NOMO-1 (cell line): ENCODE data around the gene UCN3.

Experiments used
- DNase-seq, 2 experiments: peaks; one replicate each; lab custom pipeline; 2025; ENCODE audit not compliant: unreplicated experiment in 2 of 2; lab: John Stamatoyannopoulos, UW

The UCN3 gene

DNA sequence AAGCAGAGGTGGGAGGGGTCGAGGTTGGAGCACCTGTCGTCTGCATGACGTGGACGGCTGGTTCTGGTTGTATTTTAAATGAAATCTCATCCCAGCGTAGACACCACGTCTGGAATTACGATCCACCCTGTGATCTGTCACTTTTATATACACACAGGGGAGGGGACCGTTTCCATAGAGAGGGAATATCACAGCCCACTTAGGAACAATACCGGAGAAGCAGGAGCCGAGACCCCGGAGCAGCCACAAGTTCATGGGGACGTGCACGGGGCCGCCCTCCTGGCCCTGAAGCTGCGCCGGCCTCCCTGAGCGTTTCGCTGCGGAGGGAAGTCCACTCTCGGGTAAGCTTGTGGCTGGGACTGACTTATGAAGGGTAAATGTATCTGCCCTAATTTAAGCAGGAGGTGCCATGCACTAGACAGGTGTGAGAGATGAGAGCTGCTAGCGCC, at the start of gene UCN3:
Gene UCN3 (plus strand): TSS at position 77 of the 449 bp plus-strand sequence. CDS start 8,755 bp downstream, outside the sequence.
- DNase-seq = no peak

DNA sequence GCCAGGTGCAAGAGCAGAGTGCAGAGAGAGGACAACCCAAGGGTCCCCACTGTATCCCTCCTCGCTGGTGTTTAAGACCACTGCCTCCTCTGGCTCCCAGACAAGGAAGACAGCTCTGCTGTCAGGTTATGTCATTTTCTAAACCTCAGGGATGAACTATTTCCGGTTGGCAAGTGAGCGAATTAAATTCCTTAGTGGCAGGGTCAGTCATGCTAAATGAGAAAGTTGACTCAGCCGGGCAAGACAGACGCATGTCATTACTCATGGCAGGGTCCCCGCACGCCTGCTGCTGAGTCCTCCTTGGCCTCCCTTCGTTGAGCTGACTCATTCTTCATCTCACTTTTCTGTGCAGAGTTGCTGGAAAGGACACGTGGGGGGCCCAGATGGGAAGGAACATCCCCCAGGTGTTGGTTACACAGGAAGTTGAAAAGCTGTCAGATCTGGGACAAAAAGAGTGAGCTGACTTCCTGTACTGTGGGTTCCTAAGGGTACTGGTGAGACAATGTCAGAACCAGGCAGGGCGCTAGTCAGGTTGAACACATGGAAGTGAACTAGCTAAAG, 47.1 kb upstream of the UCN3 start:
- DNase-seq = peak; percentile 13 to 25

DNA sequence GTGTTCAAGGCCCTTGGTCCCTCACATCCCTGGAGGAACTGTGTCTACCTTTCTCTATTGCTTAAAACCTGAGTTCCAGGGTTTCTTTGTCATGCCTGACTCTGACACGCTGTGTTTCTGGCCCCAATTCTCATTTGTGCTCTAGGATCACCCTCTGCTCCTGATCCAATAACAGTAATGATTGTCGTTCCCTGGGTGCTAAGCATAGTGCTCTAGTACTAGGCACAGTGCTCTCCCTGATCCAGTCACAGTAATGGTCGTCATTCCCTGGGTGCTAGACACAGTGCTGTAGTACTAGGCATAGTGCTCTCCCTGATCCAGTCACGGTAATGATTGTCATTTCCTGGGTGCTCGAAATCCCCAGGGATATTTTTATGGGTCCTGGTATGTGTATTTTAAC, 46.6 kb upstream of the UCN3 start:
- no peak for DNase-seq

DNA sequence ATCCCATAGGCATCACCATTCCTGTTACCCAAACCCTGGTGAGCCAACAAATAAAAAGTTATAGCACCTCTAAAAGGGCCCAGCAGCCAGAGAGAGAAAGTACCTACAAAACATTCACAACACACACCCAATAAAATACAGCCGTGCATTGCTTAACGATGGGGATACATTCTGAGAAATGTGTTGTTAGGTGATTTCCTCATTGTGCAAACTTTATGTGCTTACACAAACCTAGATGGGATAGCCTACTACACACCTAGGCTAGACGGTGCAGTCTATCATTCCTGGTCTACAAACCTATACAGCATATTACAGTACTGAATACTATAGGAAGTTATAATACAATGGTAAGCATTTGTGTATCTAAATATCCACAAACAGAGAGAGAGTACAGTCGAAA, 44.9 kb upstream of the UCN3 start:
- no peak for DNase-seq

- peak in 1 of 2 experiments; percentile 37 for DNase-seq
These were observed 43.5 kb upstream of the UCN3 start for GRCh38 chr10:5321273-5321672.

- DNase-seq = no peak
These were observed 41.3 kb upstream of the UCN3 start for GRCh38 chr10:5323446-5323845.

DNA sequence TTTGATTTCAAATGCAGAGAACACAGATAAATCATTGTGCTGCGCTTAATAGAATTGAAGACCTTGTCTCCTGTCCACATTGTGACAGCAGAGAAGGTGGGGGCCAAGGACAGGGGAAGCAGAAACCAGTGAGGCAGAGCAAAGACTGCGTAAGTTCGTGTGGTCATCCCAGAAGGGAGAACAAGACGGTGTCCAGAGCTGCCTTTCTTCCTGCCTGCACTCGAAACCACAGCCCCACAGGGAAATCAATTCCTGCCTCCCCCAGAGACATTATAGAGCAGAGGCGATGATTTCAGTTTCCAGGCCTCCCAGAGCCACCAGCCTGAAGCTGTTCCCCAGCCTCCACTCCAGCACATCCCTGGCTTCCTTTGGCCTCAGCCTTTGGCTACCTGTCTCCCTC, 39.7 kb upstream of the UCN3 start:
- no peak for DNase-seq

DNA sequence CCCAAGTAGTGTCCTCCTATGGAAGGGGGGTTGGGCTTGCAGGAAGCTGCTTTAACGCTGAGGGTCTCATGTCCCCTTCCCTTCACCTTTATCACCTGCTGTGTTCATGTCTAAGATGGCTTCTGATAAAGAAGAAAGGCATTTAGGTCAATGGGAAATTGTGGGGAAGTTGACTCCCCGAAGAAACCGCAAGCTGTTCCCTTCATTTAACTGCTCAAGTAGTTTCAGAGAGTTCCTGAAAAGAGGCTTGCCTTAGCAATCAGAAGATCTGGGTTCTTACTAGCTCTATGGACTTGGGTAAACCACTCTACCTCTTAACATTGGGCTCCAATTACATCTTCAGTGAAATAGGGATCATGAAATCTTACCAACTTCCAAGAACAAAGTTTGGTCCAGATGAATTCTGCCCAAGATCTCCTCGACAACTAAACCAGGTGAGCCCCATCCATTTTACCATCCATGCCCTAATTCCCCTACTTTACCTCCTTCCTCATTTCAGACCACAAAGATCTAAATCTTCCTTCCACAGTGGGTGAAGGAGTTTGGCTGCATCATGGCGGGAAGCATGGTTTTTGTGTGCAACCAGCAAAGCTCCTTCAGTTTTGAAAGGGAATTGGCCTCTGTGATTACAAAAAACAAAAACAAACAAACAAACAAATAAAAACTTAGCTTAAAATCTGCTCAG, 30.4 kb upstream of the UCN3 start:
- peak; percentile 49 to 83 for DNase-seq

GRCh38 chr10:5338010-5338409, 26.8 kb upstream of the UCN3 start:
- DNase-seq = no peak

GRCh38 chr10:5343092-5343491, 21.7 kb upstream of the UCN3 start:
- no peak for DNase-seq

DNA sequence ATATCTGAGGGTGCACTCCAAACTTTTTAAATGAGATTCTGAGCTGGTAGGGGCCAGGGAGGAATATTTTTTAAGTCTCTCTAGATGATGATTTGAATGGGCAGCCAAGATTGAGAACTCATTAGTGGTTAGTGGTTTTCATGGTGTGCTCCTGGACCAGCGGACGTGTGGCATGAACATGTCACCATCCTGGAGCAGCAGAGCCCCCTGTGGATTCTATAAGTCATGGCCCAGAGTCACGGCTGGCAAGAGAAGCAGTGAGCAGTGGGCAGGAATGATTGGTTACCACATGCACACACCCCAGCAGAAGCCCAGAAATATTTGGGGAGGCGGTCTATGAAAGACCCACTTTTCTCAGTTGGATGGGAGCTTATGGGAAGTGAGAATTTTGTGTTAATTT, 21.2 kb upstream of the UCN3 start:
- DNase-seq = peak; percentile 8 to 38

DNA sequence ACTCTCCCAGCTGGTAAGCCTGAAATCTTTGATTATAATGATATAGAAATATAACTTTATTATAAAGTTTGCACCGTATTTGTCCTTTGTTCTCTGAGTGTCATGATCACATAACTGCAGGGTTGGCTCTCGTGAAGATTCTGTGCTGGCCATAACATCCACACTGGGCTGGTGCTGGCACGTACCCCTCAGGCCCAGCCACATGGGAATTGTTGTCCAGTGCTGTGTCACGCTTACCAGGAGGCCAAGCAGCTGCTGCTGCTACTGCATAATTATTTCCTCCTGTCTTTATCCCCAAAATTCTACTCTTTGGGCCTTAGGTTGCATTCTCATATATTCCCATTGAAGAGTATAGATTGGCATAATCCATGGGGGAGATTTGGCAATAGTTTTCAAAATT, 20.8 kb upstream of the UCN3 start:
- DNase-seq = no peak

DNA sequence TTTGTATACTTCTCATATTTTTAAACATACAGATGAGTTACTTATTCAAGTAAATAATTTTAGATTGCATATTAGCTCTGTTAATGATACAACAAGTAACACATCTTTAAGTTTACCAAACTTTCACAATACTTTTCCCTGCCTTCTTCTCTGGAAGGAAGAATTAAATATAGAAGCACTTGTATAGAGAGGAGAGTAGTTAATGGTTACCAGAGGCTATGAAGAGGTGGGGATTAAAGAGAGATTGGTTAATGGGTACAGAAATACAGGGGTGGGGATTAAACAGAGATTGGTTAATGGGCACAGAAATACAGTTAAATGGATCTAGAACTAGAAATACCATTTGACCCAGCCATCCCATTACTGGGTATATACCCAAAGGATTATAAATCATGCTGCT, 20.0 kb upstream of the UCN3 start:
- DNase-seq = no peak

GRCh38 chr10:5346881-5347280, 17.9 kb upstream of the UCN3 start:
- no peak for DNase-seq

- DNase-seq = no peak
These were observed 15.4 kb upstream of the UCN3 start for GRCh38 chr10:5349362-5349761.

DNA sequence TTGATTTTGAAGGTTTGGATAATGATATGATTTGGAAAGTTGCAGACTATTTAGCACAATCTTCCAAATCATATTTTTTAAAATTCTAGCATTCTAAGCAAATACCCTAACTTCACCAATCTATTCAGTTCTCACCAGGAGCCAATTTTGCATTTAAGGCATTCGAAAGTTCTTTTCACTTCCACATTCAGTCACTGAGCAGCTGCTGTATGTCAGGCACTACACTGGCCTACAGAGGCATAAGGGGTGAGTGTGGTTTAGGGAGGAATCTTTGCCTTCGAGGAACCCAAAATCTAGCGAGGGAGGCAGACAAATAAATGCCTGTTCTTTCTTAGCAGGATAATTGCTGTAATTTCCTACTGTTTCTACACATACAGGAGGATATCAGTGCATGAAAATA, 10.7 kb upstream of the UCN3 start:
- DNase-seq = no peak

DNA sequence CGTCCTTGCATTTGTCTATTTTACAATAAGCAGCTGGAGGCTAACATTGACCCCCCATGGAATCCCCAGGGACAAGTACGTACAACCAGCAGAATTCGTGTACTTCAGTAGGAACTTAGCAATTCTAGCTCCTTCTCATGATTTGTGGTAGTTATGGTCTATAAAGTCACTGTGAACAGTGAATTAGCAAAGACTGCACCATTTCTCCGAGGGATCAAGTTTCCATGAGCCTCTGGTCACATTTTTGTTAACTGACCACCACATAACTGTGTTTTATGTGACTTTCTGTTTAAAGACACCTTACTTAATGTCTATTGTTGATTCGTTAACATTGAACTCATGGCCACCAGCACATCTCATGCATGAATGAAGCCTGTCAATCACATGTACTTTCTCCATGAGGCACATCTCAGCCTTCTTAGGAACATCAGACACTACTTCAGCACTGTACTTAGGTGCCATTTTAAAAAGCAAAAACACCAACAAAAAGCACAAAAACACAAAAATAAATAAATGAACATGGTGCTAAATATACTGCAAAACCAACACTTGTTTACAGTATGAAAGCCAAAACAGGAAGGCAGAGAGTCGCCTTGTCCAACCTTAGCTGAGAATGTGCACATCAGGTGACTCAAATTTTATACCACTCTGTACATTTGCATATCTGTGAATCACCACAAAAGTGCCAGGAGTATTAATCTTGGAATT, 9.0 kb upstream of the UCN3 start:
- no peak for DNase-seq

DNA sequence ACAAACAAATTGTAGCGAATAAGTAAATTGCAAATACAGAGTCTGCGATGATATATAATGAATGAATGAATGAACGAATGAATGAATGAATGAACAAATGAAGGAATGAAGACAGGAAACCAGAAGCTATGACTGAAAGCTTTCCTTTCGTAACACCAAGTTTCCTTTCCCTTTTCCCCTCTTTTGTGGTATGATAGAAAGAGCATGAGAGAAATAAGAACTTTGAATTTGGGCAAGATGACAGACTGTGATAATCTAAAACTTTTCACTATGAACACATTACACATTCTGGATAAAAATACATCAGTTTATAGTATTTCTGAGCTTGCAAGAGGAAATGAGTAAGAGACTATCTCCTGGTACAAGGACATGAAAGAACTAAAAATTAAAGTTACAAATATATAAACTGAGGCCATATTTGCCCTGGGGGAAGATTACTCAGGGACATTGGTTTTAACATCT, 8.4 kb upstream of the UCN3 start:
- DNase-seq = peak in 1 of 2 experiments; percentile 22

GRCh38 chr10:5360318-5360915, 4.3 kb upstream of the UCN3 start:
- no peak for DNase-seq

DNA sequence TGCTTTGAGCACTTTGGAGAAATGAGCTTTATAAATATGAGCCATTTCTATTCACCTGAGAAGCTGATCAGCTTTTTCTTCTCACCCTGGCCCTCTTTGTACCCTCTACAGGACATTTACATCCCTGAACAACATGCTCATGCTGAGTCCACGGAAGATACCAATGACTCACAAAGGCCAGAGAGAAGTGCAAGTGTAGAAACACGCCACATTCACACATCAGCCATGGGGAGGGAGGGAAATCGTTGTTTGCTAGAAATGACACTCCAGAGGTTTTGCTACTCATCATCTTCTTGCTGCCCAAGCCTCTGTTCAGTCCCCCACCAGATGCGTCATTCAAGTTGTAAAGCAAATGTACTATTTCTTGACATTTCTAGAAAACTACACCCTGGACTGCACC, 2.8 kb upstream of the UCN3 start:
- DNase-seq = no peak

DNA sequence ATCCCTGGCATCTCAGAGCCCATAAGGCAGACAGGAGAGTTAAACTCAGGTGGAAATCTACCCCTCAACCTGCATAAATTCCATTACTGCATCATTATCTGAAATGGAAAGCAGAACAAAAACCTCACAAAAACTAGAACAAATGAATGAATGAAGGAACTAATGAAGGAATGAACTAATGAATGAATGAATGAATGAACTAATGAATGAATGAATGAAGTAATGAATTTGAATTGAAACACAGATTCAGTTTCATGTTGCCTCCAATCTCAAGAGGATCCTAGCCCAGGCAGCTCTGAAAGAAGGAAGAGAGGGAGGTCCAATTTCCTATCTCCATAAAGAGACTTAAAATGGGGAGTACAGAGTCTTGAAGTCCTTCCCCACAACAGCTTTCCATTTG, 1.9 kb upstream of the UCN3 start:
- no peak for DNase-seq

- DNase-seq = no peak
These were observed 392 bp upstream of the UCN3 start for GRCh38 chr10:5364374-5364773.
